Stimulated activated CD8-positive, alpha-beta memory T cell treated with anti-CD3 and anti-CD28 coated beads, Interleukin-2, amount 100 ng/mL, for 48 hours (primary cell): ENCODE measurements around the gene CHST3.
"Not testable (repeated sequence)": the region's sequence is repeated elsewhere in the genome, so short reads cannot be mapped to it uniquely, and the experiment has no call there.

Experiments
- DNase-seq, 2 donors: peaks; one replicate each; pipeline ENCODE4 v3.0.0-alpha.2; 2020; ENCODE audit warnings: low read depth in 2 of 2

The CHST3 gene

GRCh38 chr10:71973777-71974488, 9.7 kb downstream of the CHST3 start:
- no peak for DNase-seq

DNA sequence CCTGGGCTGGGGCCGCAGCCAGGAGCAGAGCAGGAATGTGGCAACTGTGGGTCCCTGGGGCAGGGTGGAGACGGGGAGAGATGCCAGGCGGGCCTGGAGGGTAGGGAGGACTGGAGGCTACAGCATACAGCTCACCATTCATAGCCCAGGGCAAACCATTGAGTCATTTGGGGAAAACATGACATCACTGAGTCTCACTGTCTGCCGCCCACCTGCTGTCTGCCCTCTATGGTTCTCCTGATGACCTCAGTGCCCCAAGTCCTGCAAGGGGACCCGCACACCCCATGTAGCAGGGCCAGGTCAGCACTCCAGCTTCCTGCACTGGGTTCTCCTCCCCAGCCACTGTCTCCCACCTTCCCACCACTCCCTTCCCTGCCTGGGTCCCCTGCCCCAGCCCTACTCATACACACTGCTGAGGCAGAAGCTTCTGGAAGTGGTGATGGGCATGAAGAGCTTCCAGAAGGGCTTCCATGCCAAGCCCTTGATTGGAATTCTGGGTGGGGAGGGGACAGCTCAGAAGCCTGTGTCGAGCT, 10.4 kb downstream of the CHST3 start:
- peak; percentile 36 to 48 for DNase-seq

DNA sequence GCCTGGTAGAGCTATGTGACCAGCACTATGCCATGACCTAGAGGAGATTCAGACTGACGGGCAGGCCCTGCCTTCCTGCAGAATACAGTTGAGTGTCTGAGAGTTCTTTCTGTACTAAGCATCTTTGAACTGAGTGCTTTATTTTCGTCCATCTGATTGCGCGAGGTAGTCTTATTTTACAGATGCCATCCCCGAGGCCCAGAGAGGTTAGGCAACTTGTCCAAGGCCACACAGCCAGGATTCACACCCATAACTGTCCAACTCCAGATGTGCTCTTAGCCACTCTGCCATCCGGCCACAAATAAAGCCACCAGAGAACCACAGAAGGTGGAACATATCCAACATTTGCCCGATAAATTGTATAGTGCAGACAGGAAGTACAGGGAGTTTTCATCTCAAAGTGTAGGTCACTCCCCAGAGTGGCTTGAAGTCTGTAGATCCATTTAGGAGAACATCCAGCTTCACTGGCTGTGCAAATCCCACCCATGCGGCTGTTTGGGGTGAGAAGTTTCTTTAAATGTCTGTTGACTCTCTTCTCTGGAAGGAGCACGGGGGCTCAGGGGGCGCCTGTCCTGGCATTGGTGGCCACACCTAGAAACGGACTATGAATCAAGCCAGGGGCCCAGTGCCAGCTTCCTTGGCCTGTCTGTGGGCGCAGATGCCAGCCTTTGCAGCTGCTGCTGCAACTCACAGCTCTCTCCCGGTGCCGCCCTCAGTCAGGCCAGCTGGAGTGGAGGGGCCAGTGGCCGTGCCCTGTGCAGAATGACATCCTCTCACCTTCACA, 11.1 kb downstream of the CHST3 start:
- DNase-seq, result no peak

GRCh38 chr10:71975871-71976725, 11.9 kb downstream of the CHST3 start:
- DNase-seq, result no peak

DNA sequence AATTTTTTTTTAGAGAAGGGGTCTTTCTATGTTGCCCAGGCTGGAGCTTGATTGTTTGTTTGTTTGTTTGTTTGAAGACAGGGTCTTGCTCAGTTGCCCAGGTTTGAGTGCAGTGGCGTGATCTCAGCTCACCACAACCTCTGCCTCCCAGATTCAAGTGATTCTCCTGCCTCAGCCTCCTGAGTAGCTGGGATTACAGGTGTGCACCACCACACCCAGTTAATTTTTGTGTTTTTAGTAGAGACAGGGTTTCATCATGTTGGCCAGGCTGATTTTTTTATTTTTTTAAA, 13.4 kb downstream of the CHST3 start:
- DNase-seq, result not testable (repeated sequence)

- no peak for DNase-seq
Observed at GRCh38 chr10:71978476-71978875, 14.3 kb downstream of the CHST3 start.

- DNase-seq, result no peak
Observed at GRCh38 chr10:71978988-71979691, 14.9 kb downstream of the CHST3 start.

DNA sequence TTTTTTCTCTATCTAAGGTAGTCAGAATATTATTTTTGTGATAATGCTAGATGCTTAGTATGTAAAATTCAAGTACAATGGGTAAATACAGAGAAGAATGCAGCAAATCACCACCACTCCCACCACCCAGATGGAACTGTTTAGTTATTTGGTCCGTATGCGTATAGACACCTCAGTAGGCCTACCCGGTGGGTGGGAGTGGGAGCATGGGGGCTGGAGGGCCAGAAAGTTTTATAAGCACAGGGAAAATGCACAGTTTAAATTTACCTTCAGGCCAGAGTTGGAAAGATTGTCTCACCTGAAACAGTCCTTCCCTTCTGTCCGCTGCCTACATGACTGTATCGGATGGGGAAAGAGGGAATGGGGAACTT, 15.5 kb downstream of the CHST3 start:
- no peak for DNase-seq

- DNase-seq, result no peak
Observed at GRCh38 chr10:71980181-71981014, 16.2 kb downstream of the CHST3 start.

GRCh38 chr10:71981015-71981875, 17.1 kb downstream of the CHST3 start:
- DNase-seq, result no peak

DNA sequence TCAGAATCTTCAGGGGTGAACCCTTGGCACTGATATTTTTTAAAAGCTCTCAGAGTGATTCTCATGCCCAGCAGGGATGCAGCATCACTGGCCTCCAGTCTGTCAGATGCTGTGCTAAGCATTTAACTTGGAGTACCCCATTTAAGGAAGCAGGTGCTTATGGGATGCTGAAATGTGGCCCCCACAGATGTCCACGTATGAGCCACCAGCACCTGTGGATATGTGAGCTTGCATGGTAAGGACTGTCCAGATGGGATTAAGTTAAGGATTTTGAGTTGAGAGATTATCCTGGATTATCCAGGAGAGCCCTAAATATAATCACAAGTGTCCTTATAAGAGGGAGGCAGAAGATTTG, 17.7 kb downstream of the CHST3 start:
- DNase-seq, result no peak

- no peak for DNase-seq
Observed at GRCh38 chr10:71982269-71983178, 18.3 kb downstream of the CHST3 start.

GRCh38 chr10:71984126-71984808, 20.1 kb downstream of the CHST3 start:
- DNase-seq, result no peak

- DNase-seq, result no peak
Observed at GRCh38 chr10:71984809-71985388, 20.7 kb downstream of the CHST3 start.

DNA sequence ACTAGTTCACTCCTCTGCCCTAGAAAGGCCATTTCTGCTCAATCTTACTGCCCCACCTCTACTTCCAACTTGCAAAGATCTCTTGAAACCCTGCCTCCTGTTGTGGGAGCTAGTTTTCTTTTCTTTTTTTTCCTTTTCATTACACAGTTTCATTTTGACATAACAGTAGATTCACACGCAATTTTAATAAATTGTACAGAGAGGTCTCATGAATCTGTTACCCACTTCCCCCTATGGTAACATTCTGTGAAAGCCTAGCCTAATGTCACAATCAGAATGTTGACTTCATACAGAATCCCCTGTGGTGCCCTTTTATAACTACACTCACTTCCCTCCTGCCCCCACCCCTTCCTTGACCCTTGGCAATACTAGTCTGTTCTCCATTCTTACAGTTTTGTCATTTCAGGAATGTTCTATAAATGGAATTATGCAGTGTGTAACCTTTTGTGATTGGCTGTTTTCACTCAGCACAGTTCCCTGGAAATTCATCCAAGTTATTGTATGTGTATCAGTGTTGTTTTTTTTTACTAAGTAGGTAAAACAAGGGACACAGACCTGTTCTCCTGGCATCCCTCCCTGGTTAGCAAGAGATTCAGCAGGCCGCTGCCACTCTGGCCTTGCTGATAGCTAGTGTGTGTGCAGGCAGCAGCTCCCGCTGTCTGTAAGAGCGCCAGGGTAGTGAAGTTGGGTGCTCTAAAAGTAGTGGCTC, 21.5 kb downstream of the CHST3 start:
- no peak for DNase-seq

DNA sequence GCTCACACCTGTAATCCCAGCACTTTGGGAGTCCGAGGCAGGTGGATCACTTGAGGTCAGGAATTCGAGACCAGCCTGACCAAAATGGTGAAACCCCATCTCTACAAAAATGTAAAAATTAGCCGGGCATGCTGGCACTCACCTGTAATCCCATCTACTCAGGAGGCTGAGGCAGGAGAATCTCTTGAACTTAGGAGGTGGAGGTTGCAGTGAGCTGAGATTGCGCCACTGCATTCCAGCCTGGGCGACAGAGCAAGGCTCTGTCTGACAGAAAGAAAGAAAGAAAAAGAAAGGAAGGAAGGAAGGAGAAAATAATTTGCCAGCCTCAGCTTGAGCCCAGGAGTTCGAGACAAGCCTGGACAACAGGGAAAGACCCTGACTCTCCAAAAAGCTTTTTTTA, 24.7 kb downstream of the CHST3 start:
- not testable (repeated sequence) for DNase-seq
